Spinal cord (tissue), 10 donors: ENCODE measurements around the gene ACTN4. TPM values are rescaled to one million over a fixed set of nuclear protein-coding genes. Genes with fewer than 3 reads are reported as not detected.
A peak's percentile ranks its signal among the peaks of the same experiment; 100 is the strongest.

Experiments used
- DNase-seq, 6 donors: peaks; one replicate each; pipeline versions ENCODE4 v3.0.0 to v3.0.0-alpha.2; 2013 to 2015; ENCODE audit warnings: low spot score in 6 of 6, low read depth in 4 of 6
- H3K27ac ChIP-seq: one replicate; pipeline ENCODE4 v1.5.1; 2013; ENCODE audit warnings: low read depth, low read length, control low read depth
- H3K27me3 ChIP-seq: one replicate; pipeline ENCODE4 v1.6.1; 2013; ENCODE audit warnings: low read length; ENCODE audit not compliant: control insufficient read depth, insufficient read depth
- H3K36me3 ChIP-seq: one replicate; pipeline ENCODE4 v1.6.1; 2013; ENCODE audit warnings: low read length; ENCODE audit not compliant: control insufficient read depth, insufficient read depth
- H3K4me1 ChIP-seq: one replicate; pipeline ENCODE4 v1.6.1; 2013; ENCODE audit warnings: low read length; ENCODE audit not compliant: control insufficient read depth, insufficient read depth
- H3K4me3 ChIP-seq: one replicate; pipeline ENCODE4 v1.5.1; 2013; ENCODE audit warnings: low read depth, low read length, control low read depth
- H3K9me3 ChIP-seq: one replicate; pipeline ENCODE4 v1.6.1; 2013; ENCODE audit warnings: low read length; ENCODE audit not compliant: control insufficient read depth, insufficient read depth
- WGBS: methylation state at CpG from one replicate; pipeline ENCODE4 v1.1.5; 2013; ENCODE audit warnings: missing lambda C conversion rate; ENCODE audit not compliant: insufficient coverage; 5-methylcytosine and 5-hydroxymethylcytosine counted together
- polyA plus RNA-seq, 2 donors: library from polyadenylated mRNA; unstranded; fragments of 120-200 nt; gene quantifications; one replicate each; pipeline ENCODE4 v1.2.1, GENCODE V29; 2013; ENCODE audit not compliant: insufficient read length in 2 of 2
- total RNA-seq, 2 donors: library from RNA; depleted of rRNA in 1 of 2; stranded (reverse); fragments of 120-200 nt in 1 of 2; fragments of >200 nt in 1 of 2; gene quantifications; one replicate each; pipeline versions ENCODE4 v1.2.3 to v1.2.4, GENCODE V29; 2013 to 2014
- donor health status: healthy.

The ACTN4 gene
- total and polyA plus RNA-seq, 4 donors: 103 to 297 (median 217) TPM

- Histone ChIP-seq H3K4me1 (peaks cover 50% of the 10 kb centered on the region), H3K27me3 (no peaks in the 10 kb centered on the region), H3K9me3 (no peaks in the 10 kb centered on the region), H3K4me3 (no peak overlapping the region), H3K36me3 (peaks cover 100% of the 10 kb centered on the region), H3K27ac (peak overlapping the region; percentile 6)
- DNase-seq: no peak
- 85% methylated on average over 16 of the region's 16 CpGs for WGBS
These were observed 59.5 kb downstream of the ACTN4 start for GRCh38 chr19:38706792-38707511.

- no peak for DNase-seq
- WGBS: 83% methylated on average over 5 of the region's 10 CpGs
- Histone ChIP-seq H3K36me3 (peaks cover 100% of the 10 kb centered on the region), H3K27me3 (no peaks in the 10 kb centered on the region), H3K4me1 (peaks cover 51% of the 10 kb centered on the region), H3K27ac (no peak overlapping the region), H3K4me3 (no peak overlapping the region), H3K9me3 (no peaks in the 10 kb centered on the region)
These were observed 60.2 kb downstream of the ACTN4 start for GRCh38 chr19:38707512-38708114.

- H3K4me3 ChIP-seq: no peak overlapping the region
- DNase-seq: no peak
- WGBS: 89% methylated on average over 8 of the region's 10 CpGs
- H3K27ac ChIP-seq: no peak overlapping the region
- peaks cover 60% of the 10 kb centered on the region for H3K4me1 ChIP-seq
- H3K36me3 ChIP-seq: peaks cover 100% of the 10 kb centered on the region
- H3K9me3 ChIP-seq: no peaks in the 10 kb centered on the region
- H3K27me3 ChIP-seq: no peaks in the 10 kb centered on the region
These were observed 61.1 kb downstream of the ACTN4 start for GRCh38 chr19:38708413-38709024.

- Histone ChIP-seq H3K36me3 (peaks cover 100% of the 10 kb centered on the region), H3K4me1 (peaks cover 61% of the 10 kb centered on the region), H3K9me3 (no peaks in the 10 kb centered on the region), H3K4me3 (no peak overlapping the region), H3K27ac (no peak overlapping the region), H3K27me3 (no peaks in the 10 kb centered on the region)
- 93% methylated on average over 8 of the region's 10 CpGs for WGBS
- DNase-seq: no peak
These were observed 61.7 kb downstream of the ACTN4 start for GRCh38 chr19:38709119-38709518.

- Histone ChIP-seq H3K9me3 (no peaks in the 10 kb centered on the region), H3K4me1 (peaks cover 61% of the 10 kb centered on the region), H3K36me3 (peaks cover 100% of the 10 kb centered on the region), H3K27ac (peak overlapping the region; percentile 75), H3K4me3 (no peak overlapping the region), H3K27me3 (no peaks in the 10 kb centered on the region)
- no peak for DNase-seq
- WGBS: 82% methylated on average over 25 of the region's 27 CpGs
These were observed 62.4 kb downstream of the ACTN4 start for GRCh38 chr19:38709671-38710415.

GRCh38 chr19:38710416-38710702 lies 62.9 kb downstream of the ACTN4 start:
- H3K4me1 ChIP-seq: peaks cover 61% of the 10 kb centered on the region
- peak overlapping the region; percentile 75 for H3K27ac ChIP-seq

GRCh38 chr19:38710928-38711725 lies 63.7 kb downstream of the ACTN4 start:
- Histone ChIP-seq H3K27me3 (no peaks in the 10 kb centered on the region), H3K27ac (peak overlapping the region; percentile 75), H3K36me3 (peaks cover 95% of the 10 kb centered on the region), H3K9me3 (no peaks in the 10 kb centered on the region), H3K4me3 (no peak overlapping the region), H3K4me1 (peaks cover 58% of the 10 kb centered on the region)
- DNase-seq: no peak
- 76% methylated on average over 25 of the region's 25 CpGs for WGBS

More at GRCh38 chr19:38710416-38710702, 62.9 kb downstream of the ACTN4 start:
- no peaks in the 10 kb centered on the region for H3K27me3 ChIP-seq
- no peak for DNase-seq
- peaks cover 99% of the 10 kb centered on the region for H3K36me3 ChIP-seq
- no peaks in the 10 kb centered on the region for H3K9me3 ChIP-seq
- H3K4me3 ChIP-seq: no peak overlapping the region
- WGBS: 75% methylated on average over 2 of the region's 2 CpGs

GRCh38 chr19:38711726-38712153 lies 64.3 kb downstream of the ACTN4 start:
- 62% methylated on average over 12 of the region's 12 CpGs for WGBS
- no peaks in the 10 kb centered on the region for H3K27me3 ChIP-seq
- DNase-seq: peak in 1 of 6 donors; percentile 61
- peaks cover 52% of the 10 kb centered on the region for H3K4me1 ChIP-seq
- no peak overlapping the region for H3K27ac ChIP-seq
- no peak overlapping the region for H3K4me3 ChIP-seq
- H3K9me3 ChIP-seq: no peaks in the 10 kb centered on the region
- H3K36me3 ChIP-seq: peaks cover 95% of the 10 kb centered on the region

- Histone ChIP-seq H3K4me1 (peaks cover 49% of the 10 kb centered on the region), H3K36me3 (peaks cover 95% of the 10 kb centered on the region), H3K4me3 (no peak overlapping the region), H3K9me3 (no peaks in the 10 kb centered on the region), H3K27ac (no peak overlapping the region), H3K27me3 (no peaks in the 10 kb centered on the region)
- DNase-seq: no peak
- 89% methylated on average over 12 of the region's 15 CpGs for WGBS
These were observed 64.8 kb downstream of the ACTN4 start for GRCh38 chr19:38712161-38712748.
